Ureter (tissue), 1 donor: ENCODE results near the gene STPG4. TPM values are rescaled to one million over a fixed set of nuclear protein-coding genes. Genes with fewer than 3 reads are reported as not detected.
"Not testable (repeated sequence)": the region's sequence is repeated elsewhere in the genome, so short reads cannot be mapped to it uniquely, and the experiment has no call there.

Experiments used
- DNase-seq: peaks from one replicate; pipeline ENCODE4 v3.0.0-alpha.2; 2020; ENCODE audit warnings: low spot score
- total RNA-seq: library from RNA; stranded (reverse); gene quantifications from one replicate; pipeline ENCODE4 v1.2.4, GENCODE V29; 2023
- donor health status: DM: yes; HTN: yes; CAD: no.

Gene STPG4
- not detected for total RNA-seq

- no peak for DNase-seq
These were observed at the start of gene STPG4 for GRCh38 chr2:47155091-47155876. Gene STPG4, minus strand, starts transcription at chr2:47155308. Its CDS starts 57 bp downstream, at chr2:47155251.

GRCh38 chr2:47204691-47205090 is 49.6 kb upstream of the STPG4 start:
- no peak for DNase-seq

- DNase-seq = no peak
These were observed 48.9 kb upstream of the STPG4 start for GRCh38 chr2:47203995-47204394.

GRCh38 chr2:47201224-47201623 is 46.1 kb upstream of the STPG4 start:
- DNase-seq = no peak

GRCh38 chr2:47198985-47199451 is 43.9 kb upstream of the STPG4 start:
- DNase-seq = no peak

GRCh38 chr2:47196499-47196898 is 41.4 kb upstream of the STPG4 start:
- no peak for DNase-seq

- no peak for DNase-seq
These were observed 40.9 kb upstream of the STPG4 start for GRCh38 chr2:47196046-47196445.

GRCh38 chr2:47195148-47195547 is 40.0 kb upstream of the STPG4 start:
- no peak for DNase-seq

GRCh38 chr2:47194410-47194809 is 39.3 kb upstream of the STPG4 start:
- DNase-seq = no peak

- DNase-seq = no peak
These were observed 38.5 kb upstream of the STPG4 start for GRCh38 chr2:47193607-47194006.

- DNase-seq = no peak
These were observed 35.2 kb upstream of the STPG4 start for GRCh38 chr2:47190188-47190881.

GRCh38 chr2:47189635-47190034 is 34.5 kb upstream of the STPG4 start:
- no peak for DNase-seq

GRCh38 chr2:47187069-47187468 is 32.0 kb upstream of the STPG4 start:
- no peak for DNase-seq

GRCh38 chr2:47186351-47186750 is 31.2 kb upstream of the STPG4 start:
- no peak for DNase-seq

- not testable (repeated sequence) for DNase-seq
These were observed 30.0 kb upstream of the STPG4 start for GRCh38 chr2:47185098-47185497.

- no peak for DNase-seq
These were observed 26.1 kb upstream of the STPG4 start for GRCh38 chr2:47181176-47181575.

- no peak for DNase-seq
These were observed 25.4 kb upstream of the STPG4 start for GRCh38 chr2:47180531-47180930.

- DNase-seq = no peak
These were observed 24.3 kb upstream of the STPG4 start for GRCh38 chr2:47179388-47179787.

GRCh38 chr2:47178341-47178740 is 23.2 kb upstream of the STPG4 start:
- DNase-seq = no peak

- no peak for DNase-seq
These were observed 22.0 kb upstream of the STPG4 start for GRCh38 chr2:47177043-47177565.

- DNase-seq = no peak
These were observed 19.7 kb upstream of the STPG4 start for GRCh38 chr2:47174733-47175361.

GRCh38 chr2:47173986-47174732 is 19.1 kb upstream of the STPG4 start:
- no peak for DNase-seq
